Measurements from ENCODE around the gene TMEM163. TPM values are rescaled to one million over a fixed set of nuclear protein-coding genes. Genes with fewer than 3 reads are reported as not detected.
"Not testable (repeated sequence)": the region's sequence is repeated elsewhere in the genome, so short reads cannot be mapped to it uniquely, and the experiment has no call there.

Gene TMEM163
- total RNA-seq, 4 donors from 2014 or later, result 0.42 to 1.3 (median 1.1) TPM

GRCh38 chr2:134590679-134591078 lies 128.1 kb downstream of the TMEM163 start:
- Histone ChIP-seq H3K4me1 (no peaks in the 10 kb centered on the region), H3K27me3 (no peaks in the 10 kb centered on the region), H3K36me3 (no peaks in the 10 kb centered on the region), H3K4me3 (no peak overlapping the region), H3K27ac (replicated peaks in 1 of 4) (no peak overlapping the region), H3K9me3 (peaks cover 0 to 31% (median 16%) of the 10 kb centered on the region in 4 donors)
- 91% methylated on average over 1 of the region's 1 CpG for WGBS
- no peak for DNase-seq (ENCODE audit: extremely low spot score)
- intact Hi-C loops (cut with DNase I), result no loop called here
- TF ChIP-seq EP300 (IDR thresholded peaks at IDR 0.05), result no peak
- TF ChIP-seq, protein P1, sequence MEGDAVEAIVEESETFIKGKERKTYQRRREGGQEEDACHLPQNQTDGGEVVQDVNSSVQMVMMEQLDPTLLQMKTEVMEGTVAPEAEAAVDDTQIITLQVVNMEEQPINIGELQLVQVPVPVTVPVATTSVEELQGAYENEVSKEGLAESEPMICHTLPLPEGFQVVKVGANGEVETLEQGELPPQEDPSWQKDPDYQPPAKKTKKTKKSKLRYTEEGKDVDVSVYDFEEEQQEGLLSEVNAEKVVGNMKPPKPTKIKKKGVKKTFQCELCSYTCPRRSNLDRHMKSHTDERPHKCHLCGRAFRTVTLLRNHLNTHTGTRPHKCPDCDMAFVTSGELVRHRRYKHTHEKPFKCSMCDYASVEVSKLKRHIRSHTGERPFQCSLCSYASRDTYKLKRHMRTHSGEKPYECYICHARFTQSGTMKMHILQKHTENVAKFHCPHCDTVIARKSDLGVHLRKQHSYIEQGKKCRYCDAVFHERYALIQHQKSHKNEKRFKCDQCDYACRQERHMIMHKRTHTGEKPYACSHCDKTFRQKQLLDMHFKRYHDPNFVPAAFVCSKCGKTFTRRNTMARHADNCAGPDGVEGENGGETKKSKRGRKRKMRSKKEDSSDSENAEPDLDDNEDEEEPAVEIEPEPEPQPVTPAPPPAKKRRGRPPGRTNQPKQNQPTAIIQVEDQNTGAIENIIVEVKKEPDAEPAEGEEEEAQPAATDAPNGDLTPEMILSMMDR (IDR thresholded peaks at IDR 0.05), result no peak
- no peak for TF ChIP-seq POLR2AphosphoS5 (IDR thresholded peaks at IDR 0.05)
- TF ChIP-seq POLR2A (IDR thresholded peaks at IDR 0.05; ENCODE audit: low read depth), result no peak

DNA sequence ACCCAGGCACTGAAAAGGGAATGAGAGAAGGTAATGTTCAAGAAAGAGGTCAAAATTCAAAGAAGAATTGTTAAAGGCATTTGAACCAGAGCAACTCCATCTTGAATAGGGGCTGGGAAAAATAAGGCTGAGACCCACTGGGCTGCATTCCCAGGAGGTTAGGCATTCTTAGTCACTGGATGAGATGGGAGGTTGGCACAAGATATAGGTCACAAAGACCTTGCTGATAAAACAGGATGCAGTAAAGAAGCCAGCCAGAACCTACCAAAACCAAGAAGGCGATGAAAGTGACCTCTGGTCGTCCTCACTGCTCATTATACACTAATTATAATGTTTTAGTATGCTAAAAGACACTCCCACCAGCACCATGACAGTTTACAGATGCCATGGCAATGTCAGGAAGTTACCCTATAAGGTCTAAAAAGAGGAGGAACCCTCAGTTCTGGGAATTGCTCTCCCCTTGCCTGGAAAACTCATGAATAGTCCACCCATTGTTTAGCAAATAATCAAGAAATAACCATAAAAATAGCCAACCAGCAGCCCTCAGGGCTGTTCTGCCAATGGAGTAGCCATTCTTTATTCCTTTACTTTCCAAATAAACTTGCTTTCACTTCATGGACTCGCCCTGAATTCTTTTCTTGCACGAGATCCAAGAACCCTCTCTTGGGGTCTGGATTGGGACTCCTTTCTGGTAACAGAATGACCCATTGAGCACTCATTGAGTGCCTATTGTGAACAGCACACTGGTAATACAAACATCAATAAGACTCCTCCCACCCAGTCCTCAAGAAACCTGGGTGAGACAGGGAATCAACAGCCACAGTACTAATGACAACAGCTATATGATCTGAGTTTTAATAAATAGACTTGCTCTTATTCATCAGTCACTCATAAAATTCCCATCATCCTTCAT lies 129.4 kb downstream of the TMEM163 start:
- H3K4me3 ChIP-seq; DNase-seq (ENCODE audit: extremely low spot score); H3K36me3 ChIP-seq; intact Hi-C loops (cut with DNase I); H3K27me3 ChIP-seq; H3K27ac ChIP-seq (replicated peaks in 1 of 4); H3K4me1 ChIP-seq: not testable (repeated sequence)
- peaks cover 0 to 31% (median 16%) of the 10 kb centered on the region in 4 donors for H3K9me3 ChIP-seq
- 80% methylated on average over 4 of the region's 4 CpGs for WGBS

- H3K4me3 ChIP-seq, result no peak overlapping the region
- H3K27me3 ChIP-seq, result no peaks in the 10 kb centered on the region
- DNase-seq (ENCODE audit: extremely low spot score), result no peak
- H3K27ac ChIP-seq (replicated peaks in 1 of 4), result no peak overlapping the region
- no peaks in the 10 kb centered on the region for H3K36me3 ChIP-seq
- peaks cover 0 to 31% (median 16%) of the 10 kb centered on the region in 4 donors for H3K9me3 ChIP-seq
- 76% methylated on average over 2 of the region's 2 CpGs for WGBS
- no peaks in the 10 kb centered on the region for H3K4me1 ChIP-seq
- intact Hi-C loops (cut with DNase I), result no loop called here
- TF ChIP-seq, protein P1 (IDR thresholded peaks at IDR 0.05), result no peak
- TF ChIP-seq EP300 (IDR thresholded peaks at IDR 0.05), result no peak
- no peak for TF ChIP-seq POLR2AphosphoS5 (IDR thresholded peaks at IDR 0.05)
- TF ChIP-seq POLR2A (IDR thresholded peaks at IDR 0.05; ENCODE audit: low read depth), result no peak
These were observed 130.2 kb downstream of the TMEM163 start for GRCh38 chr2:134588556-134588955.

DNA sequence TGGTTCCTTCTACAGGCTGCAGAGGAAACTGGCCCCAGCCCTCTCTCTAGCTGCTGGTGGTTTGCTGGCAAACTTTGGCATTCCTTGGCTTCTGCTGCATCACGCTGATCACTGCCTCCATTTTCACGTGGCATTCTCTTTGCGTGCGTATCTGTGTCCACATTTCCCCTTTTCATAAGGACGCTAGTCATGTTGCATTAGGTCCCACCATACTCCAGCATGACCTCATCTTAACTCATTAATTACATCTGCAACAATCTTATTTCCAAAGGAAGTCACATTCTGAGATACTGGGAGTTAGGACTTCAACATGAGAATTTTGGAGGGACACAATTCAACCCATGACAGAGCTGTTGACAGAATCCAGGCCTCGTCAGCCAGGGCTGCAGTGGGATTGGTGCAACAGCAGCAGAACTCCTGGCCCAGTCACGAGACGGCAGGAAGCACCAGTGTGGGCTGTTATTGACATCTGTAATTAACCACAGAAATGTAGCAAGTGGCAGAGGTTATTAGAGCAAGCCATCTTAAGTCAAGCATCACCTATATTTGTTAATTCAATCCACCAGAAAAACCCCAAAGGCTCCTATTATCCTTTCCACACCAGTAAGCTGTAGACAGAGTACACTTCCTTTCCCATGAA lies 132.4 kb downstream of the TMEM163 start:
- H3K27me3 ChIP-seq, result no peaks in the 10 kb centered on the region
- peaks cover 0 to 30% (median 14%) of the 10 kb centered on the region in 4 donors for H3K9me3 ChIP-seq
- no peaks in the 10 kb centered on the region for H3K36me3 ChIP-seq
- no peak overlapping the region for H3K27ac ChIP-seq (replicated peaks in 1 of 4)
- no peak for TF ChIP-seq POLR2AphosphoS5 (IDR thresholded peaks at IDR 0.05)
- TF ChIP-seq EP300 (IDR thresholded peaks at IDR 0.05), result no peak
- TF ChIP-seq POLR2A (IDR thresholded peaks at IDR 0.05; ENCODE audit: low read depth), result no peak
- TF ChIP-seq, protein P1 (IDR thresholded peaks at IDR 0.05), result no peak
- H3K4me3 ChIP-seq, result no peak overlapping the region
- WGBS, result 84% methylated on average over 8 of the region's 8 CpGs
- DNase-seq (ENCODE audit: extremely low spot score), result no peak
- intact Hi-C loops (cut with DNase I), result no loop called here
- H3K4me1 ChIP-seq, result no peaks in the 10 kb centered on the region

DNA sequence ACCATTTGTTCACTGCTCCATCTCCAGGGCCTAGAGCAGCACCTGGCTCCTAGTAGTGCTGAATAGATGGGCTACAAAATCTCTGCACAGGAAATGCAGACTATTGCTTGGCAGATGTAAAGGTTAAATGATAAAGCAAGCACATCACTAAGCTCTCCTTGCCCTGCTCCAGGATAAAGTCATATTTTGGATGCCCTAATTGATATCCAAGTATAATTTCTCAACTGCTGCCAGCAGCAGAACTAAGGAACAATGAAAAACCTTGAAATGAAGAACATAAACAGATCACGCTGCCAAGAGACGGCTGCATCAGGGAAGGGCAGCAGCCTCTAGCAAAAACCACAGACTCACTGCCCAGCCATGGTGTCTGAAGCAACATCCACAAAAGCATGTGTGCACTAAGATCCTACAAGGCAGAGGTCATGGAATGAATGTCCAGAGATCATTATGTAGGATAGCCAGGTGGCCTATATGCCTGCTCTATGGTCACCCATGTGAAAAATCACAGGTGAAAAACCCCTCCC lies 134.7 kb downstream of the TMEM163 start:
- H3K4me1 ChIP-seq, result no peaks in the 10 kb centered on the region
- 21% methylated on average over 2 of the region's 2 CpGs for WGBS
- H3K9me3 ChIP-seq, result peaks cover 0 to 7% (median 0%) of the 10 kb centered on the region in 4 donors
- H3K27ac ChIP-seq (replicated peaks in 1 of 4), result no peak overlapping the region
- intact Hi-C loops (cut with DNase I), result no loop called here
- no peaks in the 10 kb centered on the region for H3K36me3 ChIP-seq
- no peak for DNase-seq (ENCODE audit: extremely low spot score)
- H3K27me3 ChIP-seq, result no peaks in the 10 kb centered on the region
- no peak overlapping the region for H3K4me3 ChIP-seq
- no peak for TF ChIP-seq EP300 (IDR thresholded peaks at IDR 0.05)
- TF ChIP-seq POLR2A (IDR thresholded peaks at IDR 0.05; ENCODE audit: low read depth), result no peak

All from esophagus muscularis mucosa (tissue), 4 donors.